A673 (cell line): Measurements from ENCODE around the gene DLX5. TPM values are rescaled to one million over a fixed set of nuclear protein-coding genes. Genes with fewer than 3 reads are reported as not detected.
A peak's percentile ranks its signal among the peaks of the same experiment; 100 is the strongest.

Source experiments
- BruUV-seq: library from RNA; stranded (reverse); fragments of 400-500 nt; replicated peaks from 2 replicates; lab custom pipeline; 2021; lab: Mats Ljungman, UMichigan
- CTCF ChIA-PET: fragments of 300-600 bp; sonication (Branson Sonifier 250); formaldehyde crosslinking; loops from one replicate; lab custom pipeline; 2022; ENCODE audit warnings: antibody characterized with exemption; lab: Charles Lee
- POLR2A ChIA-PET: fragments of 300-600 bp; sonication (Branson Sonifier 250); formaldehyde crosslinking; loops from one replicate; lab custom pipeline; 2022; ENCODE audit warnings: antibody characterized with exemption; ENCODE audit not compliant: low non-redundant PET; lab: Charles Lee
- DNase-seq: peaks from one replicate; pipeline ENCODE4 v3.0.0-alpha.2; 2015; ENCODE audit warnings: low spot score
- H3K27ac ChIP-seq: fragments of 200-600 bp; sonication (generic); 2 replicates; pipeline ENCODE4 v1.5.1; 2016; ENCODE audit warnings: mixed run types, low read depth, mild to moderate bottlenecking, mixed read lengths, antibody characterized with exemption, low read length; ENCODE audit not compliant: poor library complexity, severe bottlenecking
- H3K27me3 ChIP-seq: fragments of 200-600 bp; sonication (generic); replicated peaks from 2 replicates; pipeline ENCODE4 v1.6.1; 2017; ENCODE audit warnings: mixed run types, low read depth, mild to moderate bottlenecking, mixed read lengths, antibody characterized with exemption, low read length; ENCODE audit not compliant: insufficient read depth, poor library complexity
- H3K36me3 ChIP-seq: fragments of 200-600 bp; sonication (generic); 2 replicates; pipeline ENCODE4 v1.6.1; 2016; ENCODE audit warnings: mixed run types, mild to moderate bottlenecking, mixed read lengths, antibody characterized with exemption, low read length; ENCODE audit not compliant: insufficient read depth, poor library complexity, severe bottlenecking
- H3K4me1 ChIP-seq: fragments of 200-600 bp; sonication (generic); 2 replicates; pipeline ENCODE4 v1.6.1; 2017; ENCODE audit warnings: mixed run types, mild to moderate bottlenecking, mixed read lengths, antibody characterized with exemption, low read length; ENCODE audit not compliant: insufficient read depth, poor library complexity, severe bottlenecking
- H3K4me3 ChIP-seq: fragments of 200-600 bp; sonication (generic); 2 replicates; pipeline ENCODE4 v1.5.1; 2016; ENCODE audit warnings: low read depth, mixed run types, mild to moderate bottlenecking, mixed read lengths, low read length; ENCODE audit not compliant: poor library complexity, severe bottlenecking
- H3K9me3 ChIP-seq: fragments of 200-600 bp; sonication (generic); 2 replicates; pipeline ENCODE4 v1.6.1; 2016; ENCODE audit warnings: mixed run types, low read depth, mild to moderate bottlenecking, mixed read lengths, antibody characterized with exemption, low read length; ENCODE audit not compliant: poor library complexity, severe bottlenecking
- EZH2 ChIP-seq: fragments of 200-600 bp; sonication (generic); IDR thresholded peaks from 2 replicates; pipeline ENCODE4 v1.6.1; 2017; ENCODE audit warnings: borderline replicate concordance, low read depth, mild to moderate bottlenecking, mixed read lengths, antibody characterized with exemption, low read length; ENCODE audit not compliant: poor library complexity, severe bottlenecking
- intact Hi-C: fragments of 100-400 bp; cut with micrococcal nuclease; formaldehyde crosslinking; loops from one replicate; pipeline ENCODE4 v1.10.0; 2022; ENCODE audit not compliant: unreplicated experiment
- total RNA-seq: library from RNA; stranded (reverse); gene quantifications from 2 replicates; pipeline ENCODE4 v1.2.3, GENCODE V29; 2021
- TF ChIP-seq, protein P1 (sequence below): fragments of 300-800, 200-600 bp; sonication (generic); conservative IDR thresholded peaks from 2 replicates; pipeline ENCODE4 v1.5.1; 2017; ENCODE audit warnings: low read depth, mild to moderate bottlenecking, antibody characterized with exemption, low read length, moderate library complexity, mixed read lengths

Gene DLX5
- total RNA-seq, 1 experiment from 2014 or later: 69.6 TPM

DNA sequence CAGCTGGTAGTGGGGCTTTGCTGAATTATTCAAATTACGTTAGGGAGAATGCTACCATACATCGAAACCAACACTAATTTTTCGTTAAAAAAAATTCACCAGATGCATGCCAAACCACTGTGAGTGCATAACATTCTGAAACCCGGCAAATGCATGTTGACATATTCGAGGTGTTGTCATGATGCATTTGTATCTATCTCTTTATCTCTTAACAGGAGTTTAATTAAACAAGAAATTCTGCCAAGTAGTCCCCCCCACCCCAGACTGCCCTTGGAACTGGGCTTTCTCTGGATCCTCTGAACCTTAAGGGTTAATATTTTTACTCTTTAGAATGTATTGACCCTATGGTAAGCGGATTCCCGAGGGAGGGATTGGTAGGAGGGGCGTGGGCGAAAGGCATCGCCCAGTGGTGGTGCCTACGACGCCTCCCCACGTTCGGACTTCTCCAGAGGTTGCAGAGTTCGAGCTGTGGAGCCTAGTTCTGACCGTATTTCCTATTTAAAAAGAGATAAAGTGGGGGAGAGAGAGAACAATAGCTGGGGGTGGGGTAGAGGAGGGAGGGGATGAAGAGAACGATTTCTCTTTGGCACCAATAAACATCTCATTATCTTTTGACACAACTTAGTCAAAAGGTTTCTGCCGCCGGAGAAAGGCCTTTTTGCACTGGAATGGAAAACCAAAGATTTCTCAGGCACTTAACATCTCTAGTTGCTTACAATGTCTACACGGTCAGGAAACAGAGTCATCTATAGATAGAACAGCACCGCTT is 12.1 kb downstream of the DLX5 start:
- Histone ChIP-seq H3K36me3 (peaks cover 12% of the 10 kb centered on the region), H3K4me1 (peaks cover 69% of the 10 kb centered on the region), H3K4me3 (peak overlapping the region; percentile 14), H3K27ac (peak overlapping the region; percentile 54), H3K9me3 (no peaks in the 10 kb centered on the region), H3K27me3 (peaks cover 62% of the 10 kb centered on the region)
- POLR2A ChIA-PET: no interaction called here
- intact Hi-C loops: no loop called here
- CTCF ChIA-PET: no interaction called here
- peak; percentile 58 for DNase-seq
- TF ChIP-seq EZH2: no peak
- TF ChIP-seq, protein P1, sequence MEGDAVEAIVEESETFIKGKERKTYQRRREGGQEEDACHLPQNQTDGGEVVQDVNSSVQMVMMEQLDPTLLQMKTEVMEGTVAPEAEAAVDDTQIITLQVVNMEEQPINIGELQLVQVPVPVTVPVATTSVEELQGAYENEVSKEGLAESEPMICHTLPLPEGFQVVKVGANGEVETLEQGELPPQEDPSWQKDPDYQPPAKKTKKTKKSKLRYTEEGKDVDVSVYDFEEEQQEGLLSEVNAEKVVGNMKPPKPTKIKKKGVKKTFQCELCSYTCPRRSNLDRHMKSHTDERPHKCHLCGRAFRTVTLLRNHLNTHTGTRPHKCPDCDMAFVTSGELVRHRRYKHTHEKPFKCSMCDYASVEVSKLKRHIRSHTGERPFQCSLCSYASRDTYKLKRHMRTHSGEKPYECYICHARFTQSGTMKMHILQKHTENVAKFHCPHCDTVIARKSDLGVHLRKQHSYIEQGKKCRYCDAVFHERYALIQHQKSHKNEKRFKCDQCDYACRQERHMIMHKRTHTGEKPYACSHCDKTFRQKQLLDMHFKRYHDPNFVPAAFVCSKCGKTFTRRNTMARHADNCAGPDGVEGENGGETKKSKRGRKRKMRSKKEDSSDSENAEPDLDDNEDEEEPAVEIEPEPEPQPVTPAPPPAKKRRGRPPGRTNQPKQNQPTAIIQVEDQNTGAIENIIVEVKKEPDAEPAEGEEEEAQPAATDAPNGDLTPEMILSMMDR: no peak
- no TSS peak for BruUV-seq

DNA sequence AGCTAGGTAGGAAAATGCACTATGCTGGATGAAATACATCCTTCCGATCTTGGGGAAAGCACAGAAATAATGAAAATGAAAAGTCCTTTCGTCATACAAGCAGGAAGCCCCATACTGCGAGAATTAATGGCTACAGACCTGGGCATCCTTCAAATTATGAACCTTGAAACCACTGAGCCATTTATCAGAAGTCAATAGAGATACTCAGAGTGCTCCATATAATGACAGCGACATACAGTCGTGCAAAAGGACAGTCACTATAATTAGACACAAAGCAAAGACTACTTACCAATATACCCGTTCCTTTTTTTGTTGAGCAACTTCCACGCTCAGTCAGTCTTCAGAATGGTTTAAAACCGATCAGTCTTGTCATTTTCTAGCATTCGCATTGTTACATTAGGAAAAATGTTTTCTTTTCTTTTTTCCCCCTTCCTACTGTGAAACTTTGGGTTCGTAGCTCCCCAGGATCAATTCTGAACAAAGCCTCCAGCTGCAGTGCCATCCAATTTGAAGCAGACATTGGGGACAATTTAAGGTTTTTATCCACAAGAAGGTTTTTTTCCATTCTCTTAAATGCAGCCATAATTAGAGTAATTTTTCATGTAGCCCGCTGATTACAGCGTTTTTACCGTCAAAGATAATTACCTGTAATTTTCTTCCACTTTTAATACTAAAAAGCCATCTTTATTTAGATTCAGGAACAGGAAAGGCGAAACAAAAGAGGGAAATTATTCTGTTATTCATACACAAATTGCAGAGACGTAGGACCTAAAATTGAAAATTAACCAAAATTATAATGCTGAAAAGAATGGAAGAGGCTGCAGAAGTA is 12.9 kb downstream of the DLX5 start:
- intact Hi-C loops: no loop called here
- H3K27me3 ChIP-seq: peaks cover 55% of the 10 kb centered on the region
- TF ChIP-seq, protein P1: no peak
- no peak for TF ChIP-seq EZH2
- TSS peak; percentile 46 for BruUV-seq
- ChIA-PET CTCF (no interaction called here), POLR2A (interaction anchor here (0.6 kb wide), 1 partner anchor 64 kb away, joined by 3 read pairs; no protein-coding TSS in a partner anchor)
- peaks cover 14% of the 10 kb centered on the region for H3K36me3 ChIP-seq
- peak; percentile 87 for DNase-seq
- H3K27ac ChIP-seq: peak overlapping the region; percentile 54
- H3K4me3 ChIP-seq: peak overlapping the region; percentile 14
- H3K9me3 ChIP-seq: no peaks in the 10 kb centered on the region
- peaks cover 61% of the 10 kb centered on the region for H3K4me1 ChIP-seq

DNA sequence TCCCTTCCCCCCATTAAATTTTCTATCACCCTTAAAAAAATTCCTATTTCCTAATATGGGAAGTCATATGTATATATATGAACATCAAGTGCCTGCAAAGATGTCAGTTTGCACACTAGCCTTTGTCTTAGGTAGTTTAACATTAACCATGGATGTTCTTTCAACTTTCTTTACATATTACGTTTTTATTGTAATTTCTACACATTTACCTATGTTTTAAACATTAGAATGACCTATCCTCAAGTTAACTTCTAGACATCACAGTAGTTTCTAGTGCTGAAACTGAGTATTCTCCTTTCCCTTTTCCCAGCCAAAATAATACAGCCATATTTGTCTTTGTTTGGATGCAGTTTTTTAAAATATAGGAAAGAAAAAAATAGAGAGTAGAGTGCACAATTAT is 13.5 kb downstream of the DLX5 start:
- ChIA-PET CTCF (no interaction called here), POLR2A (interaction anchor here (0.6 kb wide), 1 partner anchor 63 kb away, joined by 3 read pairs; no protein-coding TSS in a partner anchor)
- Histone ChIP-seq H3K9me3 (no peaks in the 10 kb centered on the region), H3K27me3 (peaks cover 49% of the 10 kb centered on the region), H3K4me3 (peak overlapping the region; percentile 23), H3K4me1 (peaks cover 58% of the 10 kb centered on the region), H3K27ac (peak overlapping the region; percentile 54), H3K36me3 (peaks cover 14% of the 10 kb centered on the region)
- intact Hi-C loops: no loop called here
- no peak for DNase-seq
- peak; percentile 24 for TF ChIP-seq EZH2
- TF ChIP-seq, protein P1: no peak
- BruUV-seq: no TSS peak
